PFSK-1 (cell line): ENCODE results near the gene FAR2.

Experiments
- FOXP2 ChIP-seq: optimal IDR thresholded peaks from 2 replicates; pipeline ENCODE3; 2011; ENCODE audit warnings: borderline replicate concordance, control low read depth, inconsistent platforms; ENCODE audit not compliant: insufficient read depth; ENCODE audit errors: extremely low read length, extremely low read depth
- POLR2AphosphoS5 ChIP-seq: IDR thresholded peaks from 2 replicates; pipeline ENCODE4 v1.6.1; 2012; ENCODE audit warnings: low read depth, mild to moderate bottlenecking, control low read depth, low read length, moderate library complexity
- REST ChIP-seq, 2 experiments: IDR thresholded peaks; 2 replicates each; pipeline versions ENCODE4 v1.6.1 to v1.8.0; 2011 to 2012; ENCODE audit warnings: low read depth in 2 of 2, low read length in 2 of 2, control low read depth in 1 of 2, inconsistent platforms in 1 of 2, mild to moderate bottlenecking in 1 of 2, moderate library complexity in 1 of 2; ENCODE audit not compliant: insufficient read depth in 1 of 2
- SIN3A ChIP-seq: IDR thresholded peaks from 2 replicates; pipeline ENCODE4 v1.6.1; 2012; ENCODE audit warnings: mild to moderate bottlenecking, low read length, moderate library complexity, borderline replicate concordance; ENCODE audit not compliant: insufficient read depth
- TAF1 ChIP-seq: IDR thresholded peaks from 2 replicates; pipeline ENCODE4 v1.6.1; 2012; ENCODE audit warnings: low read length, control low read depth, borderline replicate concordance; ENCODE audit not compliant: insufficient read depth

Gene FAR2

GRCh38 chr12:29269706-29270408 lies 120.8 kb downstream of the FAR2 start:
- TF ChIP-seq POLR2AphosphoS5 = no peak

GRCh38 chr12:29270446-29270845 lies 121.4 kb downstream of the FAR2 start:
- TF ChIP-seq FOXP2 (no peak), SIN3A (no peak), TAF1 (no peak), REST (IDR thresholded peaks at IDR 0.05; ENCODE audit: insufficient read depth in 1 of 2, low read depth in 2 of 2, low read length in 2 of 2) (no peak), POLR2AphosphoS5 (no peak)

- TF ChIP-seq REST (IDR thresholded peaks at IDR 0.05; ENCODE audit: insufficient read depth in 1 of 2, low read depth in 2 of 2, low read length in 2 of 2) = no peak
- no peak for TF ChIP-seq FOXP2
- no peak for TF ChIP-seq TAF1
- TF ChIP-seq POLR2AphosphoS5 = no peak
- TF ChIP-seq SIN3A = no peak
Measured at GRCh38 chr12:29273178-29273843, 124.2 kb downstream of the FAR2 start.

- TF ChIP-seq REST (IDR thresholded peaks at IDR 0.05; ENCODE audit: insufficient read depth in 1 of 2, low read depth in 2 of 2, low read length in 2 of 2) (no peak), FOXP2 (no peak), TAF1 (no peak), POLR2AphosphoS5 (no peak), SIN3A (no peak)
Measured at GRCh38 chr12:29275834-29276233, 126.8 kb downstream of the FAR2 start.

- TF ChIP-seq FOXP2 (no peak), POLR2AphosphoS5 (no peak), SIN3A (no peak), TAF1 (no peak), REST (IDR thresholded peaks at IDR 0.05; ENCODE audit: insufficient read depth in 1 of 2, low read depth in 2 of 2, low read length in 2 of 2) (no peak)
Measured at GRCh38 chr12:29277231-29277630, 128.2 kb downstream of the FAR2 start.
